Coronary artery (tissue), 2 donors: ENCODE data around the gene SMG1.

Experiments
- DNase-seq: peaks from one replicate; pipeline ENCODE4 v3.0.0-alpha.2; 2017; ENCODE audit warnings: low spot score
- H3K27ac ChIP-seq, 2 donors: fragments of 200-600 bp; sonication (generic); one replicate each; pipeline ENCODE4 v1.5.1; 2016 to 2019
- H3K4me3 ChIP-seq: fragments of 200-600 bp; sonication (generic); 2 replicates; pipeline ENCODE4 v1.5.1; 2016; ENCODE audit warnings: mild to moderate bottlenecking, moderate library complexity
- TF ChIP-seq, protein P1 (sequence below): fragments of 200-600 bp; sonication (generic); IDR thresholded peaks from one replicate; pipeline ENCODE4 v1.5.1; 2019; ENCODE audit warnings: antibody characterized with exemption

SMG1 gene

DNA sequence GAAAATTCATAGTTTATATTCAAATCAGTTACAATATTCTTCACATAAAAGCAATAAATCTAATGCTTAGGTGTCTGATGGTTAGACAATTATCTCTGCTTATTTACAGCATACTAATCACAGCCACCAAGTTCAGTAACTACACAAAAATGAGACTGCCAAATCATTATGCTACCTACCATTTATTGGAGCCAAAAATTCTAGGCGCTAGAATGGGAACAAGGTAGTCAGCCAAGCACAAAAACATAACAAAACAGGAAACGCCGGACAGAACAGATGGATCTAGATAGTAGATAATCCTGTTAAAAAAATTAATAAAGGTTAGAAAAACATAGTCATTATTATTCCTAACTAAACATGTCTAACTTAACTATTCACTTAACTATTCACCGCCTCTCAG lies 128.5 kb downstream of the SMG1 start:
- no peak overlapping the region for H3K27ac ChIP-seq
- no peak for DNase-seq
- H3K4me3 ChIP-seq, result no peak overlapping the region
- TF ChIP-seq, protein P1, sequence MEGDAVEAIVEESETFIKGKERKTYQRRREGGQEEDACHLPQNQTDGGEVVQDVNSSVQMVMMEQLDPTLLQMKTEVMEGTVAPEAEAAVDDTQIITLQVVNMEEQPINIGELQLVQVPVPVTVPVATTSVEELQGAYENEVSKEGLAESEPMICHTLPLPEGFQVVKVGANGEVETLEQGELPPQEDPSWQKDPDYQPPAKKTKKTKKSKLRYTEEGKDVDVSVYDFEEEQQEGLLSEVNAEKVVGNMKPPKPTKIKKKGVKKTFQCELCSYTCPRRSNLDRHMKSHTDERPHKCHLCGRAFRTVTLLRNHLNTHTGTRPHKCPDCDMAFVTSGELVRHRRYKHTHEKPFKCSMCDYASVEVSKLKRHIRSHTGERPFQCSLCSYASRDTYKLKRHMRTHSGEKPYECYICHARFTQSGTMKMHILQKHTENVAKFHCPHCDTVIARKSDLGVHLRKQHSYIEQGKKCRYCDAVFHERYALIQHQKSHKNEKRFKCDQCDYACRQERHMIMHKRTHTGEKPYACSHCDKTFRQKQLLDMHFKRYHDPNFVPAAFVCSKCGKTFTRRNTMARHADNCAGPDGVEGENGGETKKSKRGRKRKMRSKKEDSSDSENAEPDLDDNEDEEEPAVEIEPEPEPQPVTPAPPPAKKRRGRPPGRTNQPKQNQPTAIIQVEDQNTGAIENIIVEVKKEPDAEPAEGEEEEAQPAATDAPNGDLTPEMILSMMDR, result no peak

DNA sequence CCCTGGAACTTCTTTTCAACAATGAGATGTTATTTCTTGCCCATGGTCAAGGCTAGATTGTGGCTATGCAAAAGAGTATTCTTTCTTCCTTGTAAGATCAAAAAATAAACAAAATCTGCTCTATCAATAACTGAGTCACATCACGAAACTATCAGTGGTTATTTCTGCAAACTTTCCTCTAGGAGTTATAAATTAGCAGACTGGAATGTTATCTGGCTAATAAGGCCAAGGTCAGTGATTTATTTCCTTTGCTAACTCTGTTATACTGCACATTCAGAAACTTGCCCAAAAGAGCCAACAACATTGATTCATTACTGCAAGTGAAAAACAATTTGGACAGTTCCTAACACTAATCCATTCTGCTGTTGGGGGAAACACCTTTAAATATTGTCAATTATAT lies 129.8 kb downstream of the SMG1 start:
- no peak for DNase-seq
- TF ChIP-seq, protein P1, result no peak
- Histone ChIP-seq H3K27ac (no peak overlapping the region), H3K4me3 (no peak overlapping the region)

DNA sequence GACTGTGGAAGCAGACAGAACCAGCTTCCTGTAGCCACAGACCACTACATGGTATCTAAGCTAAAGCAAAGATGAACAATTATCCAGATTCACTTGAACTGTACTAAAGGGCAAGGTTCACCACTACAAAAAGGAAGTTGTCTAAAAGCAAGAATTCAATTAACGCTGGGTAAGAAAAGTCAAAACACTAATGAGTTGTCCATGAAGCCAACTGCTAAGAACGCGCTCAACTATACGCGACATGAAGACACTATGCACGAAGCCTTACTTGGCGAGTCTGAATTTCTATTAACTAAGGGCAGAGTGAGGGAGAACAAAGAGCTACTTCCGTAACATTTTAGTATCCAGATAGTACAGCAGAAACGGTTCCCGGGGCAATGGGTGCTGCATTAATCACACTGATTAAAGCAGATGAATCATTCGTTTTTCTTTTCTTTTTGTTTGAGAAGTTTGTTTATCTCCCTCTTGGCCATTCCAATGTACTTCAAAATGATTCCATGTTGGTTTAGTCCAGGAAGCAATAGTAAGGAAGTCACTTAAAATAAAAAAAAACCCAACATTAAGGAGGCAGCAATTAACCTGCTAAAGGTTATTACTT lies 133.3 kb downstream of the SMG1 start:
- Histone ChIP-seq H3K4me3 (no peak overlapping the region), H3K27ac (no peak overlapping the region)
- DNase-seq, result no peak
- TF ChIP-seq, protein P1, result no peak

DNA sequence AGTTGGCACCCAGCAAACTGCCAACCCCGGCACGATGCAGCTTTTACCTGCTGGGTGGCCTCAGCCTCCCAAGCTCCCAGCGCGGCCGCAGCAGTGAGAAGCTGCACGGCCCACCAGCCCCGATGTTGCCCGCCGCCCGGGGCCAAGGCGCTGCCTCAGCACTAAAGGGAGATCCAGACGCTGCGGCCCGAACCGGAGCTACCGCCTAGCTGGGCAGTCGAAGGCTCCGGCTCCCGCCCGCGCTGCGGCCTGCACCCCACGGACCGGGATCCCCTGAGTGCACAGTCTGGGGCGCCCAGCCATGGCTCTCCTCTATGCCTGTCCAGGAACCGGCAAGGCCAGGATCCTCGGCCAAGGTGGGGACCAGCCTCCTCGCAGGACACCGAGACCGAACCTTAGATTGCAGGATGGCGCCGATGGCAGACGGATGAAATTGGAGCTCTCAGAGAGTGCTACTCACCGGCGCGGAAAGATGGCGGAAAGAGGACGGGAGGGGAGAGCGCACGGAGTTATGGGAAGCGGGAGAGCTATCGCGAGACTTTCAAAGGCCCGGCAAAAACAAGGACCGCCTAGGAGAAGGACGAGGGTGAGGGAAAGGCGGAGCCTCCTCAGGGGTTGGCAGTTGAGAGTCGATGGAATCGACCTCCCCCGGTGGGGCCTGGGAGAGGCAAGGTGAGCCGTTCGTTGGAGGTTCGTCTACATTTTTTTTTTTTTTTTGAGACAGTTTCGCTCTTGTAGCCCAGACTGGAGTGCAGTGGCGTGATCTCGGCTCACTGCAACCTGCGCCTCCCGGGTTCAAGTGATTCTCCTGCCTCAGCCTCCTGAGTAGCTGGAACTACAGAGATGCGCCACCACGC lies 136.1 kb downstream of the SMG1 start, which contains the start of gene RPS15A:
RPS15A (minus strand) TSS at position 485 of the 857 bp plus-strand sequence. CDS start 1,221 bp downstream, outside the sequence.
- DNase-seq, result peak; percentile 95
- peak within 1 kb of the TSS; percentile 84 for H3K4me3 ChIP-seq
- TF ChIP-seq, protein P1, result no peak
- H3K27ac ChIP-seq, result peak within 1 kb of the TSS; percentile 84 to 87

DNA sequence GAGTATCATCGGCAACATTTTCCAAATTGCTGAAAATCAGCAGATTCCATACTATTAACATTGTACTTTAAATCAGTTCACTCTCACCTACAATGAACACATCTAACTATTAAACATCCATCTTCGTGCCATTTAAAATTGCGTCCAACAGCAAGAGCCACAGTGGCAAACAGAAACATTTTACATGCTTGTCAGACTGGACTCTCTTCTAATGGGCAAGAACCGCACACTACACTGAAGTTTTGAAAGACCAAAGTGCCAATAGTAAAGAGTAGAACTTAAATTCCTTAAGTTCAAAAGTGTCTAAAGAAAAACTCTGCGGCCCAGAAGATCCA lies 136.7 kb downstream of the SMG1 start:
- no peak for DNase-seq
- H3K4me3 ChIP-seq, result peak overlapping the region; percentile 84
- TF ChIP-seq, protein P1, result no peak
- peak overlapping the region; percentile 84 to 87 for H3K27ac ChIP-seq

DNA sequence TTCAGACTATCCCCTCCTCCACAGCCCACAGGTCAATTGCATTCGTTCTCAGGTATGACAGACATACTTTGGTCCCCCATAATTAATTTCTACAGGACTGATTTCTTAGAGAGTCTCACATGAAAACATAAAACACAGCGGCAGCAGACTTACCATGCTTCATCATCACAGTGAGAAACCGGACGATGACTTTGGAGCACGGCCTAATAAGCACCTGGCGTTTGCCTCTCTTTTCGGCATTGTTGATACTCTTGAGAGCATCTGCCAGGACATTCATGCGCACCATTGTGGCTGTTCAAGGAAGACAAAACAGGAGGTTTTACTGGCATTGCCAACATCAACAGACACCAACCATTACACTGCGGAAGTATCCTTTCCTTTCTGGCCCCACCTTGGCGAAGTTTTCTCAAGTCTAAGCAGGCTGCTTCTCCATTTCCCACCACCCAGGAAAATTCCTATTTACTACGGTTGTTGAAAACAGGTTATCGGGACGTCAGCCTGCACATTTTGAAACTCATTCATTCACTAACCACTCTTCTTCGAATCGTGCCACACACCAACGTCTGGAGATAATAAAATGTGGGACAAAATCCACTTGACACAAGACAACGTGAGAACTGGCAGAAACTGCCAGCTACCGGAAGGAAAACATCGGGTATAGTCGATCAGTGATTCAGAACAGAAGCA lies 137.2 kb downstream of the SMG1 start:
- DNase-seq, result no peak
- peak overlapping the region; percentile 84 for H3K4me3 ChIP-seq
- TF ChIP-seq, protein P1, result no peak
- H3K27ac ChIP-seq, result peak overlapping the region; percentile 84 to 87
